ENCODE data around the gene PDE10A.
A peak's percentile ranks its signal among the peaks of the same experiment; 100 is the strongest.
"Not testable (repeated sequence)": the region's sequence is repeated elsewhere in the genome, so short reads cannot be mapped to it uniquely, and the experiment has no call there.

Gene PDE10A

DNA sequence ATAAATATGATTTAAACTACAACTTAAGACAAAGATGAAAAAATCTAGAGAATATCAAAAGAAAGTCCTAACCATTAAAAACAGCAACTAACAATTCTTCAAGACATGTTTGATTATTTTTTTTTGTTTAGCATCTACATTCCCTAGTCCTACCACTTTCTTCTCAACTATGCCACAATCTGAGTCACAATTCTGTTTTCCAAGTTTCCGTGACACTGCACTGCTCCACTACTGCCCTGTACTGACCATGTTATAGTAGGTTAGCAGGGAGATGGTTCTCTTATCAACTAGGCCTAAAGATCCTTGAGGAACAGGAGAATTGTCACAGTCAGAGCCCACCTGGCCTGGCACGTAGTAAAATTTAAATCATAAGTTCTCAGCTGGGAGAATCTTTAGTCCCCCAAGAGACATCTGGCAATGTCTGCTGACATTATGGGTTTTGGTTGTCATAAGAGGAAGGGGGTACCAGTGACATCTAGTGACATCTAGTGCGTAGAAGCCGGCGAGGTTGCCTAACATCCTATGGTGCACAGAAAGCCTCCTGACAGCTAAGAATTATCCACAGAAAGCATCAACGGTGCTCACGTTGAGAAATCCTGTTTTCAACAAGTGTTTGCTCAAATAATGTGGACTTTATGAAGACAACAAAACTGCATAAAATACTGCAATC lies 100.5 kb downstream of the PDE10A start:
- no peaks in the 10 kb centered on the region for H3K27me3 ChIP-seq (ENCODE audit: control insufficient read depth in 5 of 5, insufficient read depth in 4 of 5, low read length in 5 of 5)
- no peak overlapping the region for H3K27ac ChIP-seq (ENCODE audit: low read depth, low read length)
- H3K4me1 ChIP-seq (ENCODE audit: control insufficient read depth in 5 of 5, insufficient read depth in 5 of 5, low read length in 5 of 5), result no peaks in the 10 kb centered on the region
- H3K9me3 ChIP-seq (ENCODE audit: control insufficient read depth in 5 of 5, low read length in 5 of 5), result peaks cover 0 to 3% (median 0%) of the 10 kb centered on the region in 5 donors
- no peaks in the 10 kb centered on the region for H3K36me3 ChIP-seq (ENCODE audit: control insufficient read depth in 5 of 5, insufficient read depth in 5 of 5, low read length in 5 of 5)
- H3K4me3 ChIP-seq (ENCODE audit: low read depth in 1 of 5, low read length in 5 of 5), result no peak overlapping the region
- no peak overlapping the region for H3K9ac ChIP-seq (ENCODE audit: low read length in 5 of 5)

- Histone ChIP-seq H3K4me3 (ENCODE audit: low read depth in 1 of 5, low read length in 5 of 5) (no peak overlapping the region), H3K27ac (ENCODE audit: low read depth, low read length) (no peak overlapping the region), H3K36me3 (ENCODE audit: control insufficient read depth in 5 of 5, insufficient read depth in 5 of 5, low read length in 5 of 5) (no peaks in the 10 kb centered on the region), H3K4me1 (ENCODE audit: control insufficient read depth in 5 of 5, insufficient read depth in 5 of 5, low read length in 5 of 5) (peaks cover 0 to 5% (median 0%) of the 10 kb centered on the region in 5 donors), H3K9me3 (ENCODE audit: control insufficient read depth in 5 of 5, low read length in 5 of 5) (peaks cover 0 to 3% (median 0%) of the 10 kb centered on the region in 5 donors), H3K27me3 (ENCODE audit: control insufficient read depth in 5 of 5, insufficient read depth in 4 of 5, low read length in 5 of 5) (no peaks in the 10 kb centered on the region), H3K9ac (ENCODE audit: low read length in 5 of 5) (no peak overlapping the region)
These were observed 103.4 kb downstream of the PDE10A start for GRCh38 chr6:165559632-165560031.

- H3K27me3 ChIP-seq (ENCODE audit: control insufficient read depth in 5 of 5, insufficient read depth in 4 of 5, low read length in 5 of 5); H3K4me1 ChIP-seq (ENCODE audit: control insufficient read depth in 5 of 5, insufficient read depth in 5 of 5, low read length in 5 of 5); H3K27ac ChIP-seq (ENCODE audit: low read depth, low read length); H3K9me3 ChIP-seq (ENCODE audit: control insufficient read depth in 5 of 5, low read length in 5 of 5); H3K4me3 ChIP-seq (ENCODE audit: low read depth in 1 of 5, low read length in 5 of 5); H3K9ac ChIP-seq (ENCODE audit: low read length in 5 of 5); H3K36me3 ChIP-seq (ENCODE audit: control insufficient read depth in 5 of 5, insufficient read depth in 5 of 5, low read length in 5 of 5): not testable (repeated sequence)
These were observed 104.9 kb downstream of the PDE10A start for GRCh38 chr6:165558097-165558496.

DNA sequence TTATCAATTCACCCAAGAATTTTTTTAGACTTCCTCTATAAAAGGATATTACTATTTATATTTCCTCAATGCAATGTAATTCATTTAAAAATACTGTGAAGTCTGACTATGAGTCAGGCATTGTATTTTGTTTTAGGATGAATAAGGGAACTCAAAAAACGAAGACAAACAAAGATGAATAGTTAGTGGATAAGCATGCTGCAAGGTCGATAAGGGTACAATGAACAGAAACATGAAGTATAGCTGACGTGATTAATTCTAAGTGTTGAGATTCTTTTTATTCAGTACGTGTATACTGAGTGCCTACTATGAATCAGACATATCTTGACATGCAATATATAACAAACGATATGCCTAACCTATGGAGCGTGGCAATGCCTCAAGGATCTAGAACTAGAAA lies 105.4 kb downstream of the PDE10A start:
- peaks cover 0 to 5% (median 0%) of the 10 kb centered on the region in 5 donors for H3K4me1 ChIP-seq (ENCODE audit: control insufficient read depth in 5 of 5, insufficient read depth in 5 of 5, low read length in 5 of 5)
- H3K36me3 ChIP-seq (ENCODE audit: control insufficient read depth in 5 of 5, insufficient read depth in 5 of 5, low read length in 5 of 5), result no peaks in the 10 kb centered on the region

DNA sequence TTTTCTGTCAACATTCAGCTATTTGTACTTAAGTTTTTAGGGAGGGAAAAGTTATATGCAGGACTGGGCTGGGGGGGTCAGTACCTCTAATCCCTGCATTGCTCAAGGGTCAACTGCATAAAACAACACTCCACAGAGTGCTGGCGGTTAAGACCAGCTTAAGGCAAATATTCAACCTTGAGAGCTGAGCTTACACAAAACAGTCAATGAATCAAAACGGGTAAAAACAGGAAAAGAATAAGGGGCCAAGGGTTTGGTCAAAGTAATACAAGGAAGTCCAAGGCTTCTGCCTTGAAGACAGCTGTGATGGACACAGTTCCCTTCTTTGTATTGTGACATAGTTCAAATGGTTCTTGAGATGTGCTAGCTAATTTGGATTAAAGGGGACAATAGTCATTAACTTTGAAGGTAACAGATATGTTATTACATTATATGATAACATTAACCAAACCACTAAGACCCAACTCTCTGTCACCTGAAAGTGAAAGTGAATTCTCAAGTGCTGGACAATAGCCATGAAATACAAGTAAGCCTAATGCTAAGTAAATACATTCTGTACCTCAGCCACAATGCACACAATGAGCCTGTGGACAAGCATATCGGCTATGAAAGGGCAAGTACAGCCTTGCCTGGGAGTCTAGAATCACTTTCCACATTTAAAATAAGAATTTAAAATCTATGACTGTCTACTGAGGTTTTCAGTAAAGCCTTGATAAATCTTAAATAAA lies 106.8 kb downstream of the PDE10A start:
- Histone ChIP-seq H3K36me3 (ENCODE audit: control insufficient read depth in 5 of 5, insufficient read depth in 5 of 5, low read length in 5 of 5) (no peaks in the 10 kb centered on the region), H3K9ac (ENCODE audit: low read length in 5 of 5) (no peak overlapping the region), H3K9me3 (ENCODE audit: control insufficient read depth in 5 of 5, low read length in 5 of 5) (no peaks in the 10 kb centered on the region), H3K4me3 (ENCODE audit: low read depth in 1 of 5, low read length in 5 of 5) (peak overlapping the region in 1 of 5 donors; percentile 5), H3K27ac (ENCODE audit: low read depth, low read length) (no peak overlapping the region), H3K4me1 (ENCODE audit: control insufficient read depth in 5 of 5, insufficient read depth in 5 of 5, low read length in 5 of 5) (peaks cover 0 to 5% (median 0%) of the 10 kb centered on the region in 5 donors), H3K27me3 (ENCODE audit: control insufficient read depth in 5 of 5, insufficient read depth in 4 of 5, low read length in 5 of 5) (no peaks in the 10 kb centered on the region)

More for the DNA sequence above, 105.4 kb downstream of the PDE10A start:
- Histone ChIP-seq H3K27ac (ENCODE audit: low read depth, low read length) (no peak overlapping the region), H3K9me3 (ENCODE audit: control insufficient read depth in 5 of 5, low read length in 5 of 5) (no peaks in the 10 kb centered on the region), H3K27me3 (ENCODE audit: control insufficient read depth in 5 of 5, insufficient read depth in 4 of 5, low read length in 5 of 5) (no peaks in the 10 kb centered on the region), H3K4me3 (ENCODE audit: low read depth in 1 of 5, low read length in 5 of 5) (no peak overlapping the region), H3K9ac (ENCODE audit: low read length in 5 of 5) (no peak overlapping the region)

DNA sequence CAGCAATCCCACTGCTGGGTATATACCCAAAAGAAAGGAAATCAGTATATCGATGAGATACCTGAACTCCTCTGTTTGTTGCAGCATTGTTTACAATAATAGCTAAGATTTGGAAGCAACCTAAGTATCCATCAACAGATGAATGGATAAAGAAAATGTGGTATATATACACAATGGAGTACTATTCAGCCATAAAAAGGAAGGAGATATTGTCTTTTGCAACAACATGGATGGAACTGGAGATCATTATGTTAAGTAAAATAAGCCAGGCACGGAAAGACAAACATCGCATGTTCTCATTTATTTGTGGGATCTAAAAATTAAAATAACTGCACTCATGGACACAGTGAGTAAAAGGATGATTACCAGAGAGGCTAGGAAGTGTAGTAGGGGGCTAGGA lies 108.4 kb downstream of the PDE10A start:
- H3K4me1 ChIP-seq (ENCODE audit: control insufficient read depth in 5 of 5, insufficient read depth in 5 of 5, low read length in 5 of 5); H3K4me3 ChIP-seq (ENCODE audit: low read depth in 1 of 5, low read length in 5 of 5); H3K36me3 ChIP-seq (ENCODE audit: control insufficient read depth in 5 of 5, insufficient read depth in 5 of 5, low read length in 5 of 5); H3K9ac ChIP-seq (ENCODE audit: low read length in 5 of 5); H3K27me3 ChIP-seq (ENCODE audit: control insufficient read depth in 5 of 5, insufficient read depth in 4 of 5, low read length in 5 of 5); H3K9me3 ChIP-seq (ENCODE audit: control insufficient read depth in 5 of 5, low read length in 5 of 5); H3K27ac ChIP-seq (ENCODE audit: low read depth, low read length): not testable (repeated sequence)

GRCh38 chr6:165552248-165552736 lies 110.7 kb downstream of the PDE10A start:
- no peaks in the 10 kb centered on the region for H3K27me3 ChIP-seq (ENCODE audit: control insufficient read depth in 5 of 5, insufficient read depth in 4 of 5, low read length in 5 of 5)
- H3K9me3 ChIP-seq (ENCODE audit: control insufficient read depth in 5 of 5, low read length in 5 of 5), result no peaks in the 10 kb centered on the region
- H3K4me3 ChIP-seq (ENCODE audit: low read depth in 1 of 5, low read length in 5 of 5), result no peak overlapping the region
- H3K27ac ChIP-seq (ENCODE audit: low read depth, low read length), result no peak overlapping the region
- no peaks in the 10 kb centered on the region for H3K36me3 ChIP-seq (ENCODE audit: control insufficient read depth in 5 of 5, insufficient read depth in 5 of 5, low read length in 5 of 5)
- peaks cover 0 to 6% (median 0%) of the 10 kb centered on the region in 5 donors for H3K4me1 ChIP-seq (ENCODE audit: control insufficient read depth in 5 of 5, insufficient read depth in 5 of 5, low read length in 5 of 5)
- H3K9ac ChIP-seq (ENCODE audit: low read length in 5 of 5), result no peak overlapping the region

- no peak overlapping the region for H3K9ac ChIP-seq (ENCODE audit: low read length in 5 of 5)
- H3K27ac ChIP-seq (ENCODE audit: low read depth, low read length), result no peak overlapping the region
- H3K27me3 ChIP-seq (ENCODE audit: control insufficient read depth in 5 of 5, insufficient read depth in 4 of 5, low read length in 5 of 5), result no peaks in the 10 kb centered on the region
- no peaks in the 10 kb centered on the region for H3K36me3 ChIP-seq (ENCODE audit: control insufficient read depth in 5 of 5, insufficient read depth in 5 of 5, low read length in 5 of 5)
- H3K4me1 ChIP-seq (ENCODE audit: control insufficient read depth in 5 of 5, insufficient read depth in 5 of 5, low read length in 5 of 5), result peaks cover 0 to 10% (median 0%) of the 10 kb centered on the region in 5 donors
- H3K4me3 ChIP-seq (ENCODE audit: low read depth in 1 of 5, low read length in 5 of 5), result no peak overlapping the region
- H3K9me3 ChIP-seq (ENCODE audit: control insufficient read depth in 5 of 5, low read length in 5 of 5), result no peaks in the 10 kb centered on the region
These were observed 111.2 kb downstream of the PDE10A start for GRCh38 chr6:165551828-165552227.

DNA sequence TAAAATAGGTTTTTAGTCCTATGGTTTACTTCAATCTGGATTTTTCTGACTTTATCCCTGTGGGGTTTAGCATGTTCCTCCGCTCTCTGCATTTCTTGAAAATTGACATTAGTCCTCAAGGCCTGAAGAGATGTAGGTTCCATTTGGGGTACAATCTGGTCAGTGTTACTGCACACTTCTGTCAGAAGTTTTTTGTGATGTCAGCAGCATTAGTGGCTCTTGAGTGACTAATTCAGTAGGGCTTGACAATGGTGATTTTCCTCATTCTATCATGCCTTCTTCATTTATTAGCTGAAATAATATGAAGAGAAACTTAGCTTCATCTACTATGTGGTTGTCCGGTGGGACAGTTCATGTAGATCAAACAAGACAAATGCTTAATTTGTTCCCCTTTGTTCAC lies 114.6 kb downstream of the PDE10A start:
- Histone ChIP-seq H3K36me3 (ENCODE audit: control insufficient read depth in 5 of 5, insufficient read depth in 5 of 5, low read length in 5 of 5) (no peaks in the 10 kb centered on the region), H3K4me3 (ENCODE audit: low read depth in 1 of 5, low read length in 5 of 5) (no peak overlapping the region), H3K27me3 (ENCODE audit: control insufficient read depth in 5 of 5, insufficient read depth in 4 of 5, low read length in 5 of 5) (no peaks in the 10 kb centered on the region), H3K27ac (ENCODE audit: low read depth, low read length) (no peak overlapping the region), H3K9me3 (ENCODE audit: control insufficient read depth in 5 of 5, low read length in 5 of 5) (no peaks in the 10 kb centered on the region), H3K9ac (ENCODE audit: low read length in 5 of 5) (no peak overlapping the region), H3K4me1 (ENCODE audit: control insufficient read depth in 5 of 5, insufficient read depth in 5 of 5, low read length in 5 of 5) (peaks cover 0 to 7% (median 0%) of the 10 kb centered on the region in 5 donors)

DNA sequence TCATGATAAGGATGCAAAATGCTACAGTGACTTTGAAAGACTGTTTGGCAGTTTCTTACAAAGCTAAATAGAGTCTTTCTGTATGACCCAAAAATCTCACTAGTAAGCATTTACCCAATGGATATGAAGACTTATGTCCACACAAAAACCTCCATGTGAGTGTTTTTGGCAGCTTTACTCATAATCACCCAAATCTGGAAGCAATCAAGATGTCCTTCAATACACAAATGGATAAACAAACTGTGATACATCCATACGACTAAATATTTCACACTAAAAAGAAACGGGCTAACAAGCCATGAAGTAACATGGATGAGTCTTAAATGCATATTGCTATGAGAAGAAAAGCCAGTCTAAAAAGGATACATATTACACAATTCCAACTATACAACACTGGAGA lies 117.2 kb downstream of the PDE10A start:
- H3K36me3 ChIP-seq (ENCODE audit: control insufficient read depth in 5 of 5, insufficient read depth in 5 of 5, low read length in 5 of 5), result no peaks in the 10 kb centered on the region
- H3K27me3 ChIP-seq (ENCODE audit: control insufficient read depth in 5 of 5, insufficient read depth in 4 of 5, low read length in 5 of 5), result no peaks in the 10 kb centered on the region
- no peak overlapping the region for H3K9ac ChIP-seq (ENCODE audit: low read length in 5 of 5)
- H3K9me3 ChIP-seq (ENCODE audit: control insufficient read depth in 5 of 5, low read length in 5 of 5), result no peaks in the 10 kb centered on the region
- H3K27ac ChIP-seq (ENCODE audit: low read depth, low read length), result no peak overlapping the region
- H3K4me1 ChIP-seq (ENCODE audit: control insufficient read depth in 5 of 5, insufficient read depth in 5 of 5, low read length in 5 of 5), result peaks cover 0 to 7% (median 0%) of the 10 kb centered on the region in 5 donors
- H3K4me3 ChIP-seq (ENCODE audit: low read depth in 1 of 5, low read length in 5 of 5), result no peak overlapping the region
